Measurements from ENCODE around the gene COMMD4.
"Not testable (repeated sequence)": the region's sequence is repeated elsewhere in the genome, so short reads cannot be mapped to it uniquely, and the experiment has no call there.

Gene COMMD4

GRCh38 chr15:75314552-75315290, 21.1 kb upstream of the COMMD4 start:
- no peaks in the 10 kb centered on the region for H3K36me3 ChIP-seq (ENCODE audit: insufficient read depth, low read length)
- H3K9me3 ChIP-seq (ENCODE audit: insufficient read depth, low read depth, low read length): no peaks in the 10 kb centered on the region
- peaks cover 2% of the 10 kb centered on the region for H3K4me1 ChIP-seq (ENCODE audit: insufficient read depth, low read length, poor library complexity, severe bottlenecking)

GRCh38 chr15:75319231-75319897, 16.5 kb upstream of the COMMD4 start:
- not testable (repeated sequence) for H2AFZ ChIP-seq (ENCODE audit: low read length)

More at GRCh38 chr15:75314552-75315290, 21.1 kb upstream of the COMMD4 start:
- no peaks in the 10 kb centered on the region for H3K27me3 ChIP-seq (ENCODE audit: insufficient read depth, low read length, poor library complexity, severe bottlenecking)
- H3F3A ChIP-seq (ENCODE audit: low read depth): no peaks in the 10 kb centered on the region
- TF ChIP-seq CTCF (conservative IDR thresholded peaks at IDR 0.05; ENCODE audit: low read length) (no peak), EZH2phosphoT487 (IDR thresholded peaks at IDR 0.05; ENCODE audit: borderline replicate concordance) (no peak)
- H2AFZ ChIP-seq (ENCODE audit: low read length): no peak overlapping the region
- H3K4me3 ChIP-seq (ENCODE audit: low read length, poor library complexity, severe bottlenecking): no peak overlapping the region
- no peaks in the 10 kb centered on the region for H4K20me1 ChIP-seq (ENCODE audit: insufficient read depth, low read length, poor library complexity, severe bottlenecking)
- no peaks in the 10 kb centered on the region for H3K9me2 ChIP-seq (replicated peaks; ENCODE audit: low read depth, low read length)
- no peak overlapping the region for H3K4me2 ChIP-seq (ENCODE audit: low read depth, low read length, poor library complexity, severe bottlenecking)
- H3K9ac ChIP-seq (ENCODE audit: low read depth, low read length, poor library complexity, severe bottlenecking): no peak overlapping the region
- no peaks in the 10 kb centered on the region for H3K79me2 ChIP-seq (ENCODE audit: insufficient read depth, low read length)

GRCh38 chr15:75321711-75322110, 14.2 kb upstream of the COMMD4 start:
- H3K4me1 ChIP-seq (ENCODE audit: insufficient read depth, low read length, poor library complexity, severe bottlenecking): no peaks in the 10 kb centered on the region
- no peak overlapping the region for H3K4me2 ChIP-seq (ENCODE audit: low read depth, low read length, poor library complexity, severe bottlenecking)
- no peaks in the 10 kb centered on the region for H3F3A ChIP-seq (ENCODE audit: low read depth)
- H4K20me1 ChIP-seq (ENCODE audit: insufficient read depth, low read length, poor library complexity, severe bottlenecking): no peaks in the 10 kb centered on the region
- no peaks in the 10 kb centered on the region for H3K9me3 ChIP-seq (ENCODE audit: insufficient read depth, low read depth, low read length)
- H3K4me3 ChIP-seq (ENCODE audit: low read length, poor library complexity, severe bottlenecking): no peak overlapping the region
- no peaks in the 10 kb centered on the region for H3K9me2 ChIP-seq (replicated peaks; ENCODE audit: low read depth, low read length)
- H3K36me3 ChIP-seq (ENCODE audit: insufficient read depth, low read length): no peaks in the 10 kb centered on the region
- no peak overlapping the region for H3K9ac ChIP-seq (ENCODE audit: low read depth, low read length, poor library complexity, severe bottlenecking)
- H3K27me3 ChIP-seq (ENCODE audit: insufficient read depth, low read length, poor library complexity, severe bottlenecking): no peaks in the 10 kb centered on the region
- H2AFZ ChIP-seq (ENCODE audit: low read length): no peak overlapping the region
- H3K79me2 ChIP-seq (ENCODE audit: insufficient read depth, low read length): no peaks in the 10 kb centered on the region
- TF ChIP-seq EZH2phosphoT487 (IDR thresholded peaks at IDR 0.05; ENCODE audit: borderline replicate concordance): no peak

More at GRCh38 chr15:75319231-75319897, 16.5 kb upstream of the COMMD4 start:
- H4K20me1 ChIP-seq (ENCODE audit: insufficient read depth, low read length, poor library complexity, severe bottlenecking); H3K4me1 ChIP-seq (ENCODE audit: insufficient read depth, low read length, poor library complexity, severe bottlenecking); H3K27me3 ChIP-seq (ENCODE audit: insufficient read depth, low read length, poor library complexity, severe bottlenecking); H3K9me3 ChIP-seq (ENCODE audit: insufficient read depth, low read depth, low read length); H3K4me2 ChIP-seq (ENCODE audit: low read depth, low read length, poor library complexity, severe bottlenecking); H3F3A ChIP-seq (ENCODE audit: low read depth); H3K9ac ChIP-seq (ENCODE audit: low read depth, low read length, poor library complexity, severe bottlenecking); H3K36me3 ChIP-seq (ENCODE audit: insufficient read depth, low read length); H3K4me3 ChIP-seq (ENCODE audit: low read length, poor library complexity, severe bottlenecking); H3K79me2 ChIP-seq (ENCODE audit: insufficient read depth, low read length); H3K9me2 ChIP-seq (replicated peaks; ENCODE audit: low read depth, low read length): not testable (repeated sequence)

GRCh38 chr15:75325922-75326321, 9.9 kb upstream of the COMMD4 start:
- Histone ChIP-seq H2AFZ (ENCODE audit: low read length) (no peak overlapping the region), H3K27me3 (ENCODE audit: insufficient read depth, low read length, poor library complexity, severe bottlenecking) (no peaks in the 10 kb centered on the region), H3K79me2 (ENCODE audit: insufficient read depth, low read length) (no peaks in the 10 kb centered on the region), H3K4me3 (ENCODE audit: low read length, poor library complexity, severe bottlenecking) (no peak overlapping the region), H3K4me1 (ENCODE audit: insufficient read depth, low read length, poor library complexity, severe bottlenecking) (no peaks in the 10 kb centered on the region), H3K9me2 (replicated peaks; ENCODE audit: low read depth, low read length) (no peaks in the 10 kb centered on the region), H3K4me2 (ENCODE audit: low read depth, low read length, poor library complexity, severe bottlenecking) (no peak overlapping the region), H3F3A (ENCODE audit: low read depth) (no peaks in the 10 kb centered on the region), H4K20me1 (ENCODE audit: insufficient read depth, low read length, poor library complexity, severe bottlenecking) (no peaks in the 10 kb centered on the region), H3K36me3 (ENCODE audit: insufficient read depth, low read length) (no peaks in the 10 kb centered on the region), H3K9ac (ENCODE audit: low read depth, low read length, poor library complexity, severe bottlenecking) (no peak overlapping the region), H3K9me3 (ENCODE audit: insufficient read depth, low read depth, low read length) (no peaks in the 10 kb centered on the region)
- TF ChIP-seq EZH2phosphoT487 (IDR thresholded peaks at IDR 0.05; ENCODE audit: borderline replicate concordance) (no peak), CTCF (conservative IDR thresholded peaks at IDR 0.05; ENCODE audit: low read length) (no peak)
